Stomach (tissue), 4 donors: ENCODE results near the gene PDE4D.

Experiments
- CTCF ChIP-seq, 7 experiments: fragments of 450-650 bp in 4 of 7; fragments of 200-600 bp in 3 of 7; sonication (generic) in 3 of 7; IDR thresholded peaks; one replicate each; pipeline ENCODE4 v1.5.1; 2016 to 2019; ENCODE audit warnings: antibody characterized with exemption in 7 of 7, control low read depth in 2 of 7, mild to moderate bottlenecking in 1 of 7
- EP300 ChIP-seq: sonication (generic); formaldehyde crosslinking; IDR thresholded peaks from one replicate; pipeline ENCODE4 v1.6.1; 2017; ENCODE audit warnings: antibody characterized with exemption
- POLR2A ChIP-seq, 4 donors: fragments of 450-650 bp; IDR thresholded peaks; one replicate each; pipeline ENCODE4 v1.6.1; 2016; ENCODE audit warnings: antibody characterized with exemption in 4 of 4, control low read depth in 2 of 4, mild to moderate bottlenecking in 1 of 4, moderate library complexity in 1 of 4
- POLR2AphosphoS5 ChIP-seq, 3 donors: sonication (generic); formaldehyde crosslinking; IDR thresholded peaks; one replicate each; pipeline ENCODE4 v1.6.1; 2016; ENCODE audit warnings: antibody characterized with exemption in 3 of 3

GRCh38 chr5:59703789-59704188 is 189.7 kb downstream of the PDE4D start:
- TF ChIP-seq CTCF (IDR thresholded peaks at IDR 0.05) (no peak), POLR2AphosphoS5 (IDR thresholded peaks at IDR 0.05) (no peak), POLR2A (IDR thresholded peaks at IDR 0.05) (no peak), EP300 (no peak)
